HG03045 (cell line): ENCODE results near the gene NAALADL2.

Experiments
- ATAC-seq: cut with Tn5 transposase; IDR thresholded peaks from one replicate; pipeline ENCODE4 v1.9.1; 2021; ENCODE audit warnings: mild to moderate bottlenecking, moderate library complexity; ENCODE audit not compliant: unreplicated experiment

NAALADL2 gene

DNA sequence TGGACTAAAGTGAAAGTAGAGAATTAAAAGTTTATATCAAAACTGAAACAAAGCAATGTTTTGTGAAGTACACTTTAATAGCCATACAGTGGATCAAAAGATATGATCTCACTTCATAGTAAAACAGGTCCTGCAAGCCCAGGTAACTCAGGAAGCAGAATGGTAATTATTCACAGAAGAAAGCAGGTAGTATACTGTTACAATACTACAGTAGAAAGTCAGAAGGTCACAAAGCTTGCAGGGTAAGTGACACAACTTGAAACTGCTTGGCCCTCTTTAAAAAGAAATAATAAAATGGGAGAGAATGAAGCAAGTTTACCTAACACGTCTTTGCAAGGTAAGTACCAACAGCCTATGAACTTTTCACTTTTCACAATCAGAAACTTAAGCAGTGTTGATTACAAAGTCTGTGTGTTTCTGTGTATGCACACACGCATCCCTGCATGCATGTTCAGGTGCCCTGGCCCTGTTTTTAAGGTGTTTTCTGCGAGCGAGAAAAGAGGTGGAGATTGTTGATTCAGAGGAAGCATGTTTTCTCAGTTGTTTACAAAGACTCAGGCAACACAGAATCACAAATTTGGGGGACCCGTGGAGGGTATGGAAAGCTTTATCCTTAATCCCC, at the start of gene NAALADL2:
TSS of gene NAALADL2 (plus strand) at position 221 of the 622 bp plus-strand sequence.
- no peak for ATAC-seq

DNA sequence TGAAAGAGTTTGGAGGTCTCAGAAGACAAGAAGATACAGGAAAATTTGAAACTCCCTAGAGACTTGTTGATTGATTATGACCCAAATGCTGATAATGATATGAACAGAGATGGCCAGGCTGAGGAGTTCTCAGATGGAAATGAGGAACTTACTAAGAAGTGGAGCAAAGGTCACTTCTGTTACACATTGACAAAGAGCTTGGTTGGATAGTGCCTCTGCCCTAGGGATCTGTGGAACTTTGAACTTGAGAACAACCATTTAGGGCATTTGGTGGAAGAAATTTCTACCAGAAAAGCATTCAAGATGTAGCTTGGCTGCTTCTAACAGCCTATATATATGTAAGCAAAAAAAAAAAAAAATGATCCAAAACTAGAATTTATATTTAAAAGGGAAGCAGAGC, 48.9 kb upstream of the NAALADL2 start:
- no peak for ATAC-seq

DNA sequence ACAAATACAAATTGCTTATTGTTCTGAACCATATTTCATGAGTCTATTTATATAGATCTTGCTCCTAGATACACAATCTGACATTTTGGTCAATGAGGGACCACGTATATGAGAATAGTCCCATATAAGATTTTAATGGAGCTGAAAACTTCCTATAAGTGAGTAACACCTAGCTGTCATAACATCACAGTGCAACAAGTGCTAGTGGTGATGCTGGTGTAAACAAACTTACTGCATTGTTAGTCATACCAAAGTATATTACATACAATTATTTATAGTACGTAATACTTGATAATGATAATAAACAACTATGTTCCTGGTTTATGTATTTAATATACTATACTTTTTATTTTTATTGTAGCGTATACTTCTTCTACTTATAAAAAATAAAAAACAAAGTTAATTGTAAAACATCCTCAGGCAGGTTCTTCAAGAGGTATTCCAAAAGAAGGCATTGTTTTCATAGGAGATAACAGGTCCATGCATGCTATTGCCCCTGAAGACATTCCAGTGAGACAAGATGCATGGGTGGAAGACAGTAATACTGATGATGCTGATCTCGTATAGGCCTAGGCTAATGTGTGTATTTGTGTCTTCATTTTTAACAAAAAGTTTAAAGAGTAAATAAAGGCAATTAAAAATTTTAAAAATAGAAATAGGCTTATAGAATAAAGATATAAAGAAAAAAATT, 46.8 kb upstream of the NAALADL2 start:
- ATAC-seq, result no peak

DNA sequence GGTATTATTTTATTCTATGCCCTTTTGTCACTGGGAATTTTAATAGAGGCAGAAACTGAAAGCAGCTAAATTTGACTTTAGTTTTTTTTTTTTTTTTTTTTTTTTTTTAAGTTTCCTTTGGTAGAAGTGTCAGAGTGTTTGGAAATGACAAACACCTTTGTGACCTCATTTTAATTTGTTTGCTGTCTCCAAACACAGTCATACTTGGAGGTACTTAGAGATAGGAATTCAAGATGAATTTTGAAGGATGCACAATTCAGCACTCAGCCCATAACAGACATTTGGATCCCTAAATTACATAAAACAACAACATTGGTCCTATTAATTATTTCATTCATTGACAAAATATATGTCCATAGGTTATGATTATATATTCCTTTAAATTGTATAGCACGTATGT, 43.4 kb upstream of the NAALADL2 start:
- no peak for ATAC-seq

DNA sequence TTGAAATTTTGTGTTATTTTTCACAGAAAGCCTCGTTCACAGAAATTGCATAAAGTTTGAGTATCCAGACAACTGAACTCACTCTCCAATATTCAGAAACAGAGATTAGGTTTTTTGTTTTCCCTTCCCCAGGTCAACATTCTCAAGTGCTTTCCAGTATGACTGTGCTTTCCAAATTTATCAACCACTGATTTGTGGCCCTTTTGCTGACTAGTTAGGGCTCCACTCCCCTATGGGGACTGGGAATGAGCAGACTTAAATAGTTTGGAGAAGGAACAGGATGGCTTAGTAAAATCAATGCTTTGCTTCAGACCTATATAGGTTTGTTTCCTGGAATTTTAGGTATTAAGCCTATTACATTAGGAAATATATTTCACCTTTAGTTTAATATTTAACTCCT, 38.2 kb upstream of the NAALADL2 start:
- ATAC-seq, result no peak

DNA sequence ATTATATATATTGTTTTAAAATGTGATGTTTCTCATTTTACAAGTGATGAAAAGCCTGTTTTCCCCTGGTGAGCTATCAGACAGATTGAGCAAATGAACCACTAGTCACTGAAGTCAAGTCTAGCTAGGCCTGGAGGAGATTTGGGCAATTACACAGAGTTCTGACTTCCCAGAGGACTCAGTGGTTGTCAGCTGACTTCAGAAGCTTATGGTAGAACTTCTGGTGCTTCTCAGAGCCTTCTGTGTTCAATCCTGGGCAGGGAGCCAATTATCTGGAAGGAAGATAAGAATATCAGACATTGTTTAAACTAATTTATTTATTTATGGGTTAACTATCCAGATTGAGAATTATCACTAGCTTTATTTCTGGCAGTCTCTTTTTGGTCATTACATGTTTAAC, 37.7 kb upstream of the NAALADL2 start:
- ATAC-seq, result no peak

- no peak for ATAC-seq
Observed at GRCh38 chr3:174822320-174822719, 36.8 kb upstream of the NAALADL2 start.

GRCh38 chr3:174826069-174826468, 33.1 kb upstream of the NAALADL2 start:
- ATAC-seq, result no peak

GRCh38 chr3:174844746-174845145, 14.4 kb upstream of the NAALADL2 start:
- no peak for ATAC-seq

GRCh38 chr3:174846055-174846454, 13.1 kb upstream of the NAALADL2 start:
- ATAC-seq, result no peak

DNA sequence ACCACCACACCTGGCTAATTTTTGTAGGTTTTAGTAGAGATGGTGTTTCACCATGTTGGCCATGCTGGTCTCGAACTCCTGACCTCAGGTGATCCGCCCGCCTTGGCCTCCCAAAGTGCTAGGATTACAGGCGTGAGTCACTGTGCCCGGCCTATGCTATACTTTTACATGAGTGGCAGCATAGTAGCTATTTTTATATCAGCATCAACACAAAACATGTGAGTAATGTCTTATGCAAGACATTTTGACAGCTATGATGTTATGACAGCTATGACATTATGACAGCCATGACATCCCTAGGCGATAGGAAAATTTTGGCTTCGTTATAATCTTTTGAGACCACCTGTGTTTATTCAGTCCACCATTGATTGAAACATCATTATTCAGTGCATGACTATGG, 4.1 kb upstream of the NAALADL2 start:
- ATAC-seq, result no peak

- no peak for ATAC-seq
Observed at GRCh38 chr3:174857301-174857700, 1.8 kb upstream of the NAALADL2 start.

GRCh38 chr3:174858353-174858752, 781 bp upstream of the NAALADL2 start:
- ATAC-seq, result no peak

DNA sequence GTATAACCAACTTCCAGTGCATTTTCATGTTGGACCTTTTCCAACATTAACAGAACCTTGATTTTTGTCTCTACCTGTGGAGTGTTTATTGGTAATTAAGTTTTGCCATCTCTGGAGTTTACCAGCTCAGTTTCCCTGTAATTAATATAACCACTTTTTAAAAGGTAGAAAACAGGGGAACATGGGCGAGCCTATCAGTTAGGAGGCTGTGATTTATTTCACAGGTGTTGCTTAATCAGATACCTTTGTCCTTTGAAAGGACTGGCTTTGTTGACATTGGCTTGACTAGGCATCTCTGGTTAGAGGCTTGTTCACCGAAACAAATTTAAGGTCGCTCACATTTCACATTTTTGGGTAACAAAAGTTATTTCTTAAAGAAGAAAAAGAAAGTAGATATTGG, 622 bp downstream of the NAALADL2 start:
- ATAC-seq, result no peak

DNA sequence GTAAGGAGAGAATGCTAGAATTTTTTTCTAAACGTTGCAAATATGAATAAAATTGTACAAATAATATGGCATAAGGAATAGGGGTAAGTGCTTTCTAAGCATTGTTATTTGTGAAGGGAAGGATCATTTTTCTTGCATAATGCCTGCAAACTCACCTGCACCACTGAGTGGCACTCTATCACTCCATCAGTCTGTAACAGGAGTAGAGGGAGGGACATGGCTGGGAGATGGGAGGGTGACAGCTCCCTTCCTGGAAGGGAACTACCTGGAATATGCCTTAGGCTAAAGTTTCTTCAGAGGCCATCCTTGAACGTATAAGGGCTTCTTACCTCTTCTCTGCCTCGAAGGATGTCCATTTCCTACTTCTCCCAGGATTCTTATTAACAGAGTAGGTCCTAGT, 3.0 kb downstream of the NAALADL2 start:
- ATAC-seq, result no peak

GRCh38 chr3:174862666-174863065, 3.5 kb downstream of the NAALADL2 start:
- ATAC-seq, result no peak

DNA sequence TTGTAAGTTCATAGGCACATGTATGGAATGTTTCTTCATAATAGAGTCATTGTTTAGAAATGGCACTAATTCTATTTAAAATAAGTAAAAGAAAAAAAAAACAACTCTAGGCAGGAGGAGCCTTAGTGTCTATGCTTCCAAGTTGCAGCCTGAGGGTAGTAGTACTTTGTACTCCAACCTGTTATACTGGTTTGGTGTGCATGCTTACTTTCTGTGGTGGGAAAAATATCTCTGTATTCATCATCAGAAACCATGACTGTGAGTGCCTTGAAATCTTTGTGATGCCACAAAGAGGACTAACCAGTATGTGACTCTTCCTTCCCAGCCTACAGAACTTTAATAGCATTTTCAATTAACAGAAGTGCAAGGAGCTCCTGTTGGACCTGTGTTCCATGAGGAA, 4.4 kb downstream of the NAALADL2 start:
- ATAC-seq, result no peak

- ATAC-seq, result no peak
Observed at GRCh38 chr3:174869448-174869847, 10.3 kb downstream of the NAALADL2 start.

DNA sequence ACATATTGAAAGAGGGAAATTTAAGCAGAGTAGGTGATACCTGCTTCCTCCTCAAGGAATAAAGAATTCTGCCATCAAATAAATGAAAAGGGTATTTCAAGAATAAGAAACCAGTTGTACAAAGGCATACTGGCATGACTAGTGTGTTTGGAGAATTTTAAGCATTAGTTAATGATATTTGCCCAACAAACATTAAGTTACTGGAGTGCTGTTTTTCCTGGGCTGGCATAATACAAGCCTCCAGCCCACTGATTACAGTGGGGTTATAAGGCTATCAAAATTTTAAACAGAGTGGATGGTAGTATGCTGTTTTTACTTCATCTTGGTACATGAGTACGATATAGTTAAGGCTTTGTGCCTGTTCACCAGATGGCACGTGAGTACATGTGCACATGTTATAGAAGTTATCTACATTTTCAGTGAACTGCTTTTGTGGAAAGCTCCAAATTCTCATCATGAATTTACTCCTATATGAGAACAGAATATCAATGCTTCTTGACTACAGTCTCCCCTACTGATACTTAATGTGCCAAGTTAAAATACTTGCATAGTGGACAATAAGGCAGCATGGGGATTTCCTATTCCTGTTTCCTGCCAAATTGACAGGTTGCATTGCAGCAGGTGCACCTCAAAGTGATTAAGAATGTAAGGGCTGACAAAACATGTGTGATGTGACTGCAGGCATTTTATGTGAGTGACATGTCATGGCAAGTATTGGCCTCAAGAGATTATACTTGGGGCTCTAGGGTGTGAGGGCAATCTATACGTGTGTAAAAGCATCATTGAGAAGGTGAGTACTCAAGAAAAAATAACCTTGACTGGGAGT, 14.9 kb downstream of the NAALADL2 start:
- no peak for ATAC-seq

- no peak for ATAC-seq
Observed at GRCh38 chr3:174882789-174883188, 23.7 kb downstream of the NAALADL2 start.

DNA sequence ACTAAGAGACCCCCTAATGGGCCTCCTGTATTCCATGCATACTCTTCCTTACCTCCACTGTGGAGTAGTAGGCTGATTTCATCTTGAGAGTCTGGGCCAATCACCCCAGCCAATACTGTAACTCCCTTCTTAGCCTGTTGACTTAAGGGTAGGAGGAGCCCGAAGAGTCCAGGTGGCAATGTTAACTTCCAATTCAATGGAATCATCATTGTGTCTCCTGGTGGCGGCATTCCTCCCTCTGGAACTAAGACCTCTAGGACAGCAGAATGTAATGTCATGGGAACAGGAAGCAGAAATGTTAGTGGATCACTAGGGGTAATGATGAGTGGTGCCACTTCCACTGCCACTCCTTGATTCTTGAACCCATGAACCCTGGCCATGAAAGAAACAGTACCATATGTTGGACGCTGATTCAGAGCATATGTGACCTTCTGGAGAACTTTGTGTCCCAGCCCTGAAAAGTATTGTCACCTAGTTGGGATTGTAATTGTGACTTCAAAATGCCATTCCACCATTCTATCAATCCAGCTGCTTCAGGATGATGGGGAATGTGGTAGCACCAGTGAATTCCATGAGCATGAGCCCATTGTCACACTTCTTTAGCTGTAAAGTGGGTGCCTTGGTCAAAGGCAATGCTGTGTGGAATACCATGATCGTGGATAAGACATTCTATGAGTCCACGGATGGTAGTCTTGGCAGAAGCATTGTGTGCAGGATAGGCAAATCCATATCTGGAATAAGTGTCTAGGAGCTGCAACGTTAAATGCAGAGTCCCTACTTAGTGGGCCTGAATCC, 24.9 kb downstream of the NAALADL2 start:
- no peak for ATAC-seq
